Fibroblast of lung (primary cell): ENCODE measurements around the gene FAM151A. TPM values are rescaled to one million over a fixed set of nuclear protein-coding genes. Genes with fewer than 3 reads are reported as not detected.

Experiments used
- DNase-seq, 2 donors: peaks; one replicate each; pipeline versions ENCODE4 v3.0.0 to v3.0.0-alpha.2; 2010; ENCODE audit warnings: low read depth in 2 of 2
- H2AFZ ChIP-seq: 2 replicates; pipeline ENCODE4 v1.5.1; 2012; ENCODE audit warnings: low read length, control low read depth, inconsistent platforms
- H3K27ac ChIP-seq: 2 replicates; pipeline ENCODE4 v1.5.1; 2011; ENCODE audit warnings: low read length, control low read depth; ENCODE audit not compliant: insufficient read depth
- H3K27me3 ChIP-seq: 2 replicates; pipeline ENCODE4 v1.5.1; 2011; ENCODE audit warnings: mild to moderate bottlenecking, low read length; ENCODE audit not compliant: control insufficient read depth, insufficient read depth
- H3K36me3 ChIP-seq: 2 replicates; pipeline ENCODE4 v1.5.1; 2011; ENCODE audit warnings: low read length; ENCODE audit not compliant: control insufficient read depth, insufficient read depth
- H3K4me1 ChIP-seq: 2 replicates; pipeline ENCODE4 v1.5.1; 2011; ENCODE audit warnings: low read length; ENCODE audit not compliant: control insufficient read depth, insufficient read depth; ENCODE audit errors: extremely low read depth
- H3K4me2 ChIP-seq: 2 replicates; pipeline ENCODE4 v1.5.1; 2011; ENCODE audit warnings: low read length, control low read depth; ENCODE audit not compliant: insufficient read depth; ENCODE audit errors: extremely low read depth
- H3K4me3 ChIP-seq, 4 experiments: fragments of 200-600 bp in 1 of 4; sonication (generic) in 1 of 4; replicated peaks in 1 of 4; 2 replicates each; pipeline ENCODE4 v1.5.1; 2011 to 2016; ENCODE audit warnings: low read length in 4 of 4, low read depth in 3 of 4, mild to moderate bottlenecking in 3 of 4, control low read depth in 2 of 4, inconsistent platforms in 1 of 4, mixed read lengths in 1 of 4; ENCODE audit not compliant: insufficient read depth in 1 of 4; ENCODE audit errors: control extremely low read depth in 1 of 4
- H3K79me2 ChIP-seq: 2 replicates; pipeline ENCODE4 v1.5.1; 2012; ENCODE audit warnings: mild to moderate bottlenecking, low read length, inconsistent platforms; ENCODE audit not compliant: control insufficient read depth, insufficient read depth
- H3K9ac ChIP-seq: 2 replicates; pipeline ENCODE4 v1.5.1; 2011; ENCODE audit warnings: mild to moderate bottlenecking, low read length, control low read depth; ENCODE audit not compliant: insufficient read depth
- H3K9me3 ChIP-seq: 2 replicates; pipeline ENCODE4 v1.5.1; 2012; ENCODE audit warnings: low read depth, low read length; ENCODE audit not compliant: control insufficient read depth, insufficient read depth
- H4K20me1 ChIP-seq: 2 replicates; pipeline ENCODE4 v1.5.1; 2011; ENCODE audit warnings: low read length; ENCODE audit not compliant: control insufficient read depth, insufficient read depth; ENCODE audit errors: extremely low read depth
- EZH2 ChIP-seq: IDR thresholded peaks from 2 replicates; pipeline ENCODE4 v1.5.1; 2012; ENCODE audit warnings: low read length, control low read depth, mild to moderate bottlenecking; ENCODE audit errors: missing control alignments
- polyA plus RNA-seq, 2 donors: library from polyadenylated mRNA; depleted of rRNA in 1 of 2; stranded (reverse) in 1 of 2; unstranded in 1 of 2; fragments of >200 nt; gene quantifications; 2 replicates each; pipeline ENCODE4 v1.2.1, GENCODE V29; 2011 to 2012; ENCODE audit warnings: missing spikeins in 1 of 2
- total RNA-seq: library from RNA; depleted of rRNA; stranded (reverse); fragments of >200 nt; gene quantifications from 2 replicates; pipeline ENCODE4 v1.2.1, GENCODE V29; 2014
- TF ChIP-seq, protein P1 (sequence below), 2 donors: IDR thresholded peaks in 1 of 2; conservative IDR thresholded peaks in 1 of 2; 1 replicate in 1 of 2; 2 replicates in 1 of 2; pipeline ENCODE4 v1.5.1; 2011 to 2012; ENCODE audit warnings: low read length in 2 of 2, control low read depth in 1 of 2, inconsistent platforms in 1 of 2, low read depth in 1 of 2, mild to moderate bottlenecking in 1 of 2

FAM151A gene
- total and polyA plus RNA-seq, 2 donors (not counting 1 experiment from before 2014, with no cell fraction given) = not detected

DNA sequence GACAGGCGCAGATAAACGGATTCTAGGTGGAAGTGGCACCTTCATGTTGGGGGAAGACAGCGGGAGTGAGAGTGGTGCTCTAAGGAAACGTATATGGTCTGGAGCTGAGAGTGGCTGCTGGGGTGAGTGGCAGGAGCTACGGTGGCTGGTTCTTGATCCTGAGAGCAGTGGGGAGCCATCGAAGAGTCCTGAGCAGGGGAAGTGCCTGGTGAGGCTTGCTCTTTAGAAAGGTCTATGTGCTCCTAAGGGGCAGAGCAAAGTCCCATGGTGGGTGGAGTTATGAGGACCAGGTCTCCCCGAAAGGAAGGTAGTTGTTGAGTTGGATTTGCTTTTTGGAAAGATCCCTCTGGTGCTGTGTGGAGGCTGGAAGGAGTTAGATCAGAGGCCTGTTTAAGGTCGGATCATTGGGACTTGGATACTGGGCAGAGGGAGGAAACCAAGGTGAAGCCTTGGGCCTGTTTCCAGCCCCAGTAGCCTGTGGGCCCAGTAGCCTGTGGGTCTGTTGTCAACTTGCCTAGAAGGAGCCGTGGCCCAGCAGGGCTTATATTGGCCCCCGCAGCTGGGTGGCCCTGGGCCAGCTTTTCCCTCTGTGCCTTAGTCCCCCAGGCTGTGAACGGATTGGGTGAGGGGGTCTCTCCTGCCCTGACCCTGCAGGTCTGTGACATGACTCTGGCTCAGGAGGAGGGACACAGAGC lies 42.3 kb downstream of the FAM151A start:
- Histone ChIP-seq H3K4me3 (no peak overlapping the region), H3K4me2 (no peak overlapping the region), H3K36me3 (no peaks in the 10 kb centered on the region), H3K4me1 (no peaks in the 10 kb centered on the region), H3K79me2 (no peaks in the 10 kb centered on the region), H2AFZ (no peak overlapping the region), H4K20me1 (no peaks in the 10 kb centered on the region), H3K9ac (no peak overlapping the region), H3K27me3 (no peaks in the 10 kb centered on the region), H3K9me3 (no peaks in the 10 kb centered on the region), H3K27ac (no peak overlapping the region)
- DNase-seq = no peak
- TF ChIP-seq EZH2 = no peak

DNA sequence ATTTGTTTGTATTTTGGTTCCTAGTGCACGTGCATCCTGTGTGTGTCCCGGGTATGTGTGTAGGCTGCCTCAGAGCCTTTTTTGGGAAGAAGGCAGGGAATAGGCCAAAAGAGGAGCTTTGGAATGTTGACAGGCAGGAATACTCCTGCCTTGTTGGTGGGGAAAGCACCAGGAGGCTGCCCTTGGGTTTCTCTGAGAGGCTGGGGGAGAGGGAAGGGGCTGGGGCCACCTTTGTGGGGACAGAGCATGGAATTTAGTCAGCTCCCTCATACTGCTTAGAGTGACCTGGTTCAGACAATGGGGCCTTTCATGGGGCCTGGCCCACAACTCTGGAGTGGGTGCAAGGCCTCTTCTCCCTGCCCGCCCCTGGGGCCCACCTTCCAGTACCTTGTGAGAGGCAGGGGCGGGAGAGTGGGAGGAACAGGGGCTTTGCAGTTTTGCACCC lies 44.0 kb downstream of the FAM151A start:
- H3K9me3 ChIP-seq = no peaks in the 10 kb centered on the region
- H3K79me2 ChIP-seq = no peaks in the 10 kb centered on the region
- H3K36me3 ChIP-seq = no peaks in the 10 kb centered on the region
- no peak overlapping the region for H3K27ac ChIP-seq
- no peak overlapping the region for H2AFZ ChIP-seq
- no peak overlapping the region for H3K9ac ChIP-seq
- H3K4me2 ChIP-seq = no peak overlapping the region
- no peaks in the 10 kb centered on the region for H3K27me3 ChIP-seq
- no peak overlapping the region for H3K4me3 ChIP-seq
- no peak for DNase-seq
- H3K4me1 ChIP-seq = no peaks in the 10 kb centered on the region
- TF ChIP-seq, protein P1, sequence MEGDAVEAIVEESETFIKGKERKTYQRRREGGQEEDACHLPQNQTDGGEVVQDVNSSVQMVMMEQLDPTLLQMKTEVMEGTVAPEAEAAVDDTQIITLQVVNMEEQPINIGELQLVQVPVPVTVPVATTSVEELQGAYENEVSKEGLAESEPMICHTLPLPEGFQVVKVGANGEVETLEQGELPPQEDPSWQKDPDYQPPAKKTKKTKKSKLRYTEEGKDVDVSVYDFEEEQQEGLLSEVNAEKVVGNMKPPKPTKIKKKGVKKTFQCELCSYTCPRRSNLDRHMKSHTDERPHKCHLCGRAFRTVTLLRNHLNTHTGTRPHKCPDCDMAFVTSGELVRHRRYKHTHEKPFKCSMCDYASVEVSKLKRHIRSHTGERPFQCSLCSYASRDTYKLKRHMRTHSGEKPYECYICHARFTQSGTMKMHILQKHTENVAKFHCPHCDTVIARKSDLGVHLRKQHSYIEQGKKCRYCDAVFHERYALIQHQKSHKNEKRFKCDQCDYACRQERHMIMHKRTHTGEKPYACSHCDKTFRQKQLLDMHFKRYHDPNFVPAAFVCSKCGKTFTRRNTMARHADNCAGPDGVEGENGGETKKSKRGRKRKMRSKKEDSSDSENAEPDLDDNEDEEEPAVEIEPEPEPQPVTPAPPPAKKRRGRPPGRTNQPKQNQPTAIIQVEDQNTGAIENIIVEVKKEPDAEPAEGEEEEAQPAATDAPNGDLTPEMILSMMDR (conservative IDR thresholded peaks at IDR 0.05 in 1 of 2, IDR thresholded peaks at IDR 0.05 in 1 of 2; ENCODE audit: low read depth in 1 of 2, low read length in 2 of 2) = no peak
- TF ChIP-seq EZH2 = no peak
- no peaks in the 10 kb centered on the region for H4K20me1 ChIP-seq

DNA sequence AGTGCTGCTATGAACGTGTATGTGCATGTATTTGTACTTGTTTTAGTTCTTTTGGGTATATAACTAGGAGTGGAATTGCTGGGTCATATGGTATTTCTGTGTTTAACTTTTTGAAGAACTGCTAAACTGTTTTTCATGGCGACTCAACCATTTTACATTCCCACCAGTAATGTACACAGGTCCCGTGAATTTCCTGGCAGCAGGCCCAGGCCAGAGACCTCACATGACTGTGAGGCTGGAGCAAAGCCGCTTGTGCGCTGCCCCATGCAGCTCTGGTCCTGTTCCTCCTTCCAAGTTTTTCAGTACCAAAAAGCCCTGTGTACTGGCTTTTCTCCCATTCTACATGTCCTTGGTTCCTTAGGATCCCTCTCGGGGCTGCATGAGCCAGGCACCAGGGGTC lies 45.7 kb downstream of the FAM151A start:
- Histone ChIP-seq H3K9ac (no peak overlapping the region), H3K9me3 (no peaks in the 10 kb centered on the region), H3K79me2 (no peaks in the 10 kb centered on the region), H2AFZ (no peak overlapping the region), H3K4me3 (no peak overlapping the region), H3K4me1 (no peaks in the 10 kb centered on the region), H3K27me3 (no peaks in the 10 kb centered on the region), H3K4me2 (no peak overlapping the region), H4K20me1 (no peaks in the 10 kb centered on the region), H3K36me3 (no peaks in the 10 kb centered on the region), H3K27ac (no peak overlapping the region)
- TF ChIP-seq, protein P1 (conservative IDR thresholded peaks at IDR 0.05 in 1 of 2, IDR thresholded peaks at IDR 0.05 in 1 of 2; ENCODE audit: low read depth in 1 of 2, low read length in 2 of 2) = no peak
- TF ChIP-seq EZH2 = no peak
- peak; percentile 19 to 79 for DNase-seq
